HCT116 (cell line): ENCODE measurements around the gene RAB9A. TPM values are rescaled to one million over a fixed set of nuclear protein-coding genes. Genes with fewer than 3 reads are reported as not detected.

Experiments
- ATAC-seq: fragments of 200-7000 bp; cut with Tn5 transposase; 2 replicates; pipeline ENCODE4 v1.9.1; 2020; ENCODE audit warnings: mild to moderate bottlenecking, moderate library complexity
- BruUV-seq: library from RNA; stranded (reverse); fragments of 400-500 nt; replicated peaks from 2 replicates; lab custom pipeline; 2021; lab: Mats Ljungman, UMichigan
- CTCF ChIA-PET: fragments of 300-600 bp; sonication (Branson Sonifier 250); formaldehyde crosslinking; loops from one replicate; lab custom pipeline; 2021; ENCODE audit warnings: antibody characterized with exemption; lab: Charles Lee
- POLR2A ChIA-PET: fragments of 300-600, 350-600 bp; sonication (Branson Sonifier 250); formaldehyde crosslinking; loops from one replicate; lab custom pipeline; 2021; ENCODE audit warnings: antibody characterized with exemption; lab: Charles Lee
- RAD21 ChIA-PET, 2 experiments: fragments of 300-600 bp; sonication (Branson Sonifier 250); formaldehyde crosslinking; loops; one replicate each; lab custom pipeline; 2023; ENCODE audit warnings: low total read pairs in 2 of 2; ENCODE audit not compliant: uncharacterized antibody in 2 of 2, unreplicated experiment in 2 of 2, low non-redundant PET in 1 of 2; lab: Charles Lee
- DNase-seq: peaks from one replicate; pipeline ENCODE4 v3.0.0-alpha.2; 2010; ENCODE audit warnings: low read depth, low spot score
- H2AFZ ChIP-seq: fragments of 200-600 bp; shearing (Covaris generic), sonication (generic); 2 replicates; pipeline ENCODE4 v1.6.1; 2017; ENCODE audit warnings: low read depth, mixed run types, mixed read lengths, antibody characterized with exemption, low read length; ENCODE audit not compliant: poor library complexity, severe bottlenecking
- H3K27ac ChIP-seq: 2 replicates; pipeline ENCODE4 v1.5.1; 2012; ENCODE audit warnings: low read depth, low read length
- H3K27me3 ChIP-seq: fragments of 200-600 bp; sonication (generic); 2 replicates; pipeline ENCODE4 v1.6.1; 2016; ENCODE audit warnings: mixed run types, low read length, mixed read lengths; ENCODE audit not compliant: insufficient read depth
- H3K36me3 ChIP-seq, 2 experiments: fragments of 200-500 bp in 1 of 2; fragments of 200-600 bp in 1 of 2; sonication (Bioruptor generic) in 1 of 2; sonication (generic) in 1 of 2; 2 replicates each; pipeline versions ENCODE4 v1.5.1 to v1.6.1; 2014 to 2016; ENCODE audit warnings: low read length in 2 of 2, inconsistent platforms in 1 of 2, mixed read lengths in 1 of 2, mixed run types in 1 of 2; ENCODE audit not compliant: insufficient read depth in 2 of 2, control insufficient read depth in 1 of 2
- H3K4me1 ChIP-seq, 2 experiments: fragments of 200-600 bp in 1 of 2; sonication (generic) in 1 of 2; 2 replicates each; pipeline versions ENCODE4 v1.5.1 to v1.6.1; 2012 to 2017; ENCODE audit warnings: low read length in 2 of 2, inconsistent platforms in 1 of 2, mild to moderate bottlenecking in 1 of 2, mixed read lengths in 1 of 2, mixed run types in 1 of 2, moderate library complexity in 1 of 2; ENCODE audit not compliant: insufficient read depth in 2 of 2, control insufficient read depth in 1 of 2
- H3K4me2 ChIP-seq: fragments of 200-600 bp; sonication (generic); 2 replicates; pipeline ENCODE4 v1.6.1; 2017; ENCODE audit warnings: mixed run types, low read length, mixed read lengths
- H3K4me3 ChIP-seq, 2 experiments: fragments of 200-600 bp in 1 of 2; sonication (generic) in 1 of 2; replicated peaks in 1 of 2; 2 replicates each; pipeline ENCODE4 v1.5.1; 2011 to 2016; ENCODE audit warnings: low read length in 2 of 2, control low read depth in 1 of 2, low read depth in 1 of 2, mild to moderate bottlenecking in 1 of 2, mixed read lengths in 1 of 2, mixed run types in 1 of 2
- H3K79me2 ChIP-seq: fragments of 200-600 bp; sonication (generic); 2 replicates; pipeline ENCODE4 v1.6.1; 2017; ENCODE audit warnings: mild to moderate bottlenecking, mixed run types, low read length, moderate library complexity, mixed read lengths; ENCODE audit not compliant: insufficient read depth
- H3K9ac ChIP-seq: fragments of 200-600 bp; sonication (generic); 2 replicates; pipeline ENCODE4 v1.6.1; 2016; ENCODE audit warnings: low read length, mixed read lengths
- H3K9me2 ChIP-seq: fragments of 200-600 bp; sonication (generic), shearing (Covaris generic); 2 replicates; pipeline ENCODE4 v1.6.1; 2017; ENCODE audit warnings: mixed run types, mild to moderate bottlenecking, moderate library complexity; ENCODE audit not compliant: insufficient read depth
- H3K9me3 ChIP-seq, 2 experiments: fragments of 200-500 bp in 1 of 2; fragments of 200-600 bp in 1 of 2; sonication (Bioruptor generic) in 1 of 2; sonication (generic) in 1 of 2; 2 replicates each; pipeline ENCODE4 v1.6.1; 2014 to 2017; ENCODE audit warnings: low read length in 2 of 2, mixed read lengths in 2 of 2, inconsistent platforms in 1 of 2, low read depth in 1 of 2, mild to moderate bottlenecking in 1 of 2, mixed run types in 1 of 2, moderate library complexity in 1 of 2; ENCODE audit not compliant: control insufficient read depth in 1 of 2, insufficient read depth in 1 of 2
- H4K20me1 ChIP-seq: fragments of 200-600 bp; sonication (generic), shearing (Covaris generic); 2 replicates; pipeline ENCODE4 v1.6.1; 2017; ENCODE audit warnings: mixed run types, mild to moderate bottlenecking, moderate library complexity; ENCODE audit not compliant: insufficient read depth
- ATF3 ChIP-seq: IDR thresholded peaks from 2 replicates; pipeline ENCODE4 v1.6.1; 2012
- CBX3 ChIP-seq: IDR thresholded peaks from 2 replicates; pipeline ENCODE4 v1.6.1; 2012; ENCODE audit warnings: low read depth
- CTCF ChIP-seq, 3 experiments: fragments of 200-600 bp in 1 of 3; sonication (generic) in 1 of 3; IDR thresholded peaks in 2 of 3; conservative IDR thresholded peaks in 1 of 3; 2 replicates each; pipeline ENCODE4 v1.5.1; 2012 to 2017; ENCODE audit warnings: low read depth in 2 of 3, low read length in 2 of 3, antibody characterized with exemption in 1 of 3, borderline replicate concordance in 1 of 3, control low read depth in 1 of 3, mild to moderate bottlenecking in 1 of 3, mixed read lengths in 1 of 3, mixed run types in 1 of 3, moderate library complexity in 1 of 3; ENCODE audit not compliant: insufficient read depth in 1 of 3
- EGR1 ChIP-seq: IDR thresholded peaks from 2 replicates; pipeline ENCODE4 v1.6.1; 2012; ENCODE audit warnings: low read depth
- ELF1 ChIP-seq: IDR thresholded peaks from 2 replicates; pipeline ENCODE4 v1.6.1; 2012; ENCODE audit warnings: low read depth, borderline replicate concordance
- EZH2 ChIP-seq: fragments of 200-600 bp; sonication (generic); IDR thresholded peaks from 2 replicates; pipeline ENCODE4 v1.6.1; 2017; ENCODE audit warnings: antibody characterized with exemption, mixed run types
- EZH2phosphoT487 ChIP-seq: fragments of 200-600 bp; IDR thresholded peaks from 2 replicates; pipeline ENCODE4 v1.6.1; 2018; ENCODE audit warnings: antibody characterized with exemption, borderline replicate concordance
- FOSL1 ChIP-seq: IDR thresholded peaks from 2 replicates; pipeline ENCODE4 v1.6.1; 2012; ENCODE audit warnings: low read depth
- JUND ChIP-seq: IDR thresholded peaks from 2 replicates; pipeline ENCODE4 v1.6.1; 2012
- POLR2A ChIP-seq: IDR thresholded peaks from 2 replicates; pipeline ENCODE4 v1.7.0; 2011; ENCODE audit warnings: borderline replicate concordance; ENCODE audit not compliant: insufficient read depth, insufficient read length; ENCODE audit errors: extremely low read depth
- POLR2AphosphoS5 ChIP-seq: IDR thresholded peaks from 2 replicates; pipeline ENCODE4 v1.6.1; 2011; ENCODE audit warnings: mild to moderate bottlenecking, low read depth, low read length, moderate library complexity
- REST ChIP-seq: IDR thresholded peaks from 2 replicates; pipeline ENCODE4 v1.6.1; 2012; ENCODE audit warnings: low read depth
- SIN3A ChIP-seq: IDR thresholded peaks from 2 replicates; pipeline ENCODE4 v1.6.1; 2012; ENCODE audit warnings: low read depth
- SP1 ChIP-seq: IDR thresholded peaks from 2 replicates; pipeline ENCODE4 v1.6.1; 2012; ENCODE audit warnings: low read depth
- SRF ChIP-seq: IDR thresholded peaks from 2 replicates; pipeline ENCODE4 v1.6.1; 2012; ENCODE audit warnings: low read depth
- TCF7L2 ChIP-seq: IDR thresholded peaks from 2 replicates; pipeline ENCODE4 v1.7.0; 2011; ENCODE audit warnings: borderline replicate concordance, inconsistent platforms; ENCODE audit not compliant: insufficient read depth, insufficient read length; ENCODE audit errors: extremely low read depth
- YY1 ChIP-seq: IDR thresholded peaks from 2 replicates; pipeline ENCODE4 v1.6.1; 2011; ENCODE audit warnings: low read length, low read depth, moderate library complexity, mild to moderate bottlenecking; ENCODE audit not compliant: insufficient replicate concordance; ENCODE audit errors: extremely low read depth
- ZBTB33 ChIP-seq: IDR thresholded peaks from 2 replicates; pipeline ENCODE4 v1.6.1; 2011; ENCODE audit warnings: mild to moderate bottlenecking, low read length, moderate library complexity; ENCODE audit not compliant: insufficient replicate concordance; ENCODE audit errors: extremely low read depth
- ZFX ChIP-seq: fragments of 450-650 bp; IDR thresholded peaks from 2 replicates; pipeline ENCODE4 v1.6.1; 2017
- ZNF274 ChIP-seq: fragments of 200-500 bp; sonication (Bioruptor generic); IDR thresholded peaks from 2 replicates; pipeline ENCODE4 v1.6.1; 2014; ENCODE audit warnings: mild to moderate bottlenecking, low read depth, low read length, inconsistent platforms
- intact Hi-C: fragments of 100-400 bp; cut with micrococcal nuclease; formaldehyde crosslinking; loops from 2 replicates; pipeline ENCODE4 v1.10.0; 2022
- total RNA-seq: library from RNA; stranded (reverse); gene quantifications from one replicate; pipeline ENCODE4 v1.2.1, GENCODE V29; 2021; ENCODE audit not compliant: unreplicated experiment

The RAB9A gene
- total RNA-seq, 1 experiment from 2014 or later, result 23.9 TPM

- no peak for TF ChIP-seq YY1
- TF ChIP-seq, all 23 proteins: peak for 0
These were observed 66.3 kb downstream of the RAB9A start (continued) for GRCh38 chrX:13755254-13755653.

GRCh38 chrX:13756381-13756780 is 67.5 kb downstream of the RAB9A start:
- ATAC-seq (no peak), DNase-seq (no peak)
- BruUV-seq, result no TSS peak
- RAD21 ChIA-PET, result no interaction called here
- no peak overlapping the region for H3K27ac ChIP-seq
- H3K4me2 ChIP-seq, result no peak overlapping the region
- POLR2A ChIA-PET, result no interaction called here
- H3K4me3 ChIP-seq, result no peak overlapping the region
- H3K9me3 ChIP-seq, result no peaks in the 10 kb centered on the region
- no peaks in the 10 kb centered on the region for H3K9me2 ChIP-seq
- H3K4me1 ChIP-seq, result no peaks in the 10 kb centered on the region
- H3K27me3 ChIP-seq, result no peaks in the 10 kb centered on the region
- no peaks in the 10 kb centered on the region for H4K20me1 ChIP-seq
- no peak overlapping the region for H3K9ac ChIP-seq
- H2AFZ ChIP-seq, result no peak overlapping the region
- H3K36me3 ChIP-seq, result peaks cover 0 to 9% of the 10 kb centered on the region in 2 experiments; a peak in 2 of 4 replicates
- TF ChIP-seq TCF7L2, result no peak
- no peak for TF ChIP-seq ZBTB33
- no peak for TF ChIP-seq JUND
- no peak for TF ChIP-seq FOSL1
- no peak for TF ChIP-seq POLR2A
- no peak for TF ChIP-seq ZFX
- TF ChIP-seq ZNF274, result no peak
- no peak for TF ChIP-seq EZH2phosphoT487
- no peak for TF ChIP-seq CBX3
- no peak for TF ChIP-seq ELF1
- TF ChIP-seq SRF, result no peak
- no peak for TF ChIP-seq REST
- TF ChIP-seq EZH2, result no peak
- TF ChIP-seq SP1, result no peak
- TF ChIP-seq POLR2AphosphoS5, result no peak
- TF ChIP-seq CTCF (IDR thresholded peaks at IDR 0.05 in 2 of 3, conservative IDR thresholded peaks at IDR 0.05 in 1 of 3; ENCODE audit: borderline replicate concordance in 1 of 3, insufficient read depth in 1 of 3, low read depth in 2 of 3, low read length in 2 of 3), result no peak
- TF ChIP-seq ATF3, result no peak
- no peak for TF ChIP-seq YY1
- no peak for TF ChIP-seq SIN3A
- TF ChIP-seq EGR1, result no peak
- CTCF ChIA-PET, result no interaction called here
- no peaks in the 10 kb centered on the region for H3K79me2 ChIP-seq
- intact Hi-C loops, result no loop called here
